Activated CD4-positive, alpha-beta T cell treated with anti-CD3 and anti-CD28 coated beads, Interleukin-2, amount 10 ng/mL, durations not matched to agents 7 days and 5 days (primary cell): ENCODE results near the gene SEC16A. TPM values are rescaled to one million over a fixed set of nuclear protein-coding genes. Genes with fewer than 3 reads are reported as not detected.

Experiments used
- CTCF ChIA-PET: fragments of 350-600 bp; sonication (Branson Sonifier 250); formaldehyde crosslinking; loops from one replicate; lab custom pipeline; 2021; ENCODE audit warnings: antibody characterized with exemption; lab: Charles Lee
- POLR2A ChIA-PET: fragments of 350-600 bp; sonication (Branson Sonifier 250); formaldehyde crosslinking; loops from one replicate; lab custom pipeline; 2021; ENCODE audit warnings: antibody characterized with exemption; lab: Charles Lee
- DNase-seq: peaks from one replicate; pipeline ENCODE4 v3.0.0-alpha.2; 2020
- H3K27ac Mint-ChIP-seq: one replicate; pipeline ENCODE4 v1.8.0; 2021; ENCODE audit warnings: mild to moderate bottlenecking, moderate library complexity, mixed read lengths
- H3K27me3 Mint-ChIP-seq: one replicate; pipeline ENCODE4 v1.8.0; 2021; ENCODE audit warnings: mixed read lengths
- H3K36me3 Mint-ChIP-seq: one replicate; pipeline ENCODE4 v1.8.0; 2021; ENCODE audit warnings: low read depth, mixed read lengths
- H3K4me1 Mint-ChIP-seq: one replicate; pipeline ENCODE4 v1.8.0; 2021; ENCODE audit warnings: mixed read lengths
- H3K4me3 Mint-ChIP-seq: one replicate; pipeline ENCODE4 v1.8.0; 2021; ENCODE audit warnings: mild to moderate bottlenecking, moderate library complexity, mixed read lengths
- H3K9me3 Mint-ChIP-seq: one replicate; pipeline ENCODE4 v1.8.0; 2021; ENCODE audit warnings: mixed read lengths
- total RNA-seq, 2 experiments: library from RNA; stranded (reverse); gene quantifications; one replicate each; pipeline ENCODE4 v1.2.3, GENCODE V29; 2021

SEC16A gene
- total RNA-seq, 2 experiments from 2014 or later, result 72.1 to 74.5 TPM

GRCh38 chr9:136456258-136456657 lies 26.6 kb downstream of the SEC16A start:
- H3K4me3 Mint-ChIP-seq, result no peak overlapping the region
- DNase-seq, result no peak
- H3K36me3 Mint-ChIP-seq, result peaks cover 55% of the 10 kb centered on the region
- no peaks in the 10 kb centered on the region for H3K4me1 Mint-ChIP-seq
- no peaks in the 10 kb centered on the region for H3K27me3 Mint-ChIP-seq
- POLR2A ChIA-PET, result no interaction called here
- H3K27ac Mint-ChIP-seq, result no peak overlapping the region
- H3K9me3 Mint-ChIP-seq, result no peaks in the 10 kb centered on the region
- CTCF ChIA-PET, result no interaction called here

DNA sequence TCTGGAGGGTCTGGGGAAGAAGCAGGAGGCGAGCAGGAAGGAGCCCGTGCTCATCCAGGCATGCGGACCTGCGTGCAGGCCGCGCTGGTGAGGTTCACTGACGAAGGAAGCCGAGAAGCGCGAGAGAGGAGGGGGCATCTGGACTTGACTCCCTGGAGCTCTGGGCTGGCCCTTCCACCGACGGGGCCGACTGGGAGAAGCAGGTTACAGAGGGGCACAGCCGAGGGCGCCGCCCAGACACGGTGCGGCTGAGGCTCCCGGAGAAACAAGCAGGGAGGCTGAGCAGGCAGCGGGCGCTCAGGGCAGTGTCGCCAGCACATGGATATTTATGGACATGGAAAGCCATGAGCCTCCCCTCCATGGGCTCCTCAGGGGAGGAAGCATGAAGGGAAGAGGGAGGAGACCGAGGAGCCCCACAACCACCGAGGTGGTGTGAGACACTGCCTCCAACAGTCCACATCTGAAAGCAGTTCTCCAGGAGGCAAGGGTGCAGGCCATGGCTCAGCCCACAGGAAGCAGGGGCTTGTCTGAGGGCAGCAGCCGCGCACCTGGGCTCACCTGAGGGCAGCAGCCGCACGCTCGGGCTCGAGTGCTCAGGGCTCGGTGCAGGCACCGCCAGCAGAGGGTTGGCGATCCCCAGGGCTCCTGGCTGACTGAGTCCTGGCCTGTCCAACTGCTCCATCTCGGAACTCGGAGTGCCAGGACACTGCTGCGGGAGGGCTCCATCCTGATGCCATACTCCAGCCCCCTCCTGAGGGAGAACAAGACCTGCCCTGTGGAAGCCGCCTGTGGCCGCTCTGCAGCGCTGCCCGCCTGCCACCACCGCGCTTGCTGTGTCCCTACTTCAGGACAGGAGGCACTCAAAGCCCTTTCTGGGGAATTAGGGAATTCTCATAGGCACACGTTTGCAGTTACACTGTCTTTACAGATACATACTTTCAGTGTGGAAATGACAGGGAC lies 27.5 kb downstream of the SEC16A start:
- H3K27ac Mint-ChIP-seq, result peak overlapping the region; percentile 46
- DNase-seq, result no peak
- H3K4me1 Mint-ChIP-seq, result no peaks in the 10 kb centered on the region
- H3K36me3 Mint-ChIP-seq, result peaks cover 59% of the 10 kb centered on the region
- ChIA-PET CTCF (no interaction called here), POLR2A (no interaction called here)
- no peak overlapping the region for H3K4me3 Mint-ChIP-seq
- H3K27me3 Mint-ChIP-seq, result no peaks in the 10 kb centered on the region
- no peaks in the 10 kb centered on the region for H3K9me3 Mint-ChIP-seq

GRCh38 chr9:136454026-136454796 lies 28.6 kb downstream of the SEC16A start:
- DNase-seq, result no peak
- H3K4me3 Mint-ChIP-seq, result no peak overlapping the region
- no peaks in the 10 kb centered on the region for H3K4me1 Mint-ChIP-seq
- H3K9me3 Mint-ChIP-seq, result no peaks in the 10 kb centered on the region
- H3K27ac Mint-ChIP-seq, result no peak overlapping the region
- peaks cover 55% of the 10 kb centered on the region for H3K36me3 Mint-ChIP-seq
- no peaks in the 10 kb centered on the region for H3K27me3 Mint-ChIP-seq
- CTCF ChIA-PET, result interaction anchor here (1.1 kb wide), 1 partner anchor 16 kb away, joined by 3 read pairs; no protein-coding TSS in a partner anchor
- POLR2A ChIA-PET, result no interaction called here

- CTCF ChIA-PET, result interaction anchor here (0.6 to 1.1 kb wide), 2 partner anchors 15 to 75 kb away, joined by 3 read pairs; no protein-coding TSS in a partner anchor
- Mint-ChIP-seq H3K4me1 (no peaks in the 10 kb centered on the region), H3K27ac (no peak overlapping the region), H3K36me3 (peaks cover 47% of the 10 kb centered on the region), H3K9me3 (no peaks in the 10 kb centered on the region), H3K4me3 (no peak overlapping the region), H3K27me3 (no peaks in the 10 kb centered on the region)
- POLR2A ChIA-PET, result no interaction called here
- no peak for DNase-seq
Measured at GRCh38 chr9:136453326-136453725, 29.5 kb downstream of the SEC16A start.

GRCh38 chr9:136451221-136451877 lies 31.5 kb downstream of the SEC16A start:
- Mint-ChIP-seq H3K4me3 (no peak overlapping the region), H3K36me3 (peaks cover 48% of the 10 kb centered on the region), H3K4me1 (no peaks in the 10 kb centered on the region), H3K27me3 (no peaks in the 10 kb centered on the region), H3K27ac (no peak overlapping the region), H3K9me3 (no peaks in the 10 kb centered on the region)
- ChIA-PET CTCF (no interaction called here), POLR2A (no interaction called here)
- DNase-seq, result no peak

DNA sequence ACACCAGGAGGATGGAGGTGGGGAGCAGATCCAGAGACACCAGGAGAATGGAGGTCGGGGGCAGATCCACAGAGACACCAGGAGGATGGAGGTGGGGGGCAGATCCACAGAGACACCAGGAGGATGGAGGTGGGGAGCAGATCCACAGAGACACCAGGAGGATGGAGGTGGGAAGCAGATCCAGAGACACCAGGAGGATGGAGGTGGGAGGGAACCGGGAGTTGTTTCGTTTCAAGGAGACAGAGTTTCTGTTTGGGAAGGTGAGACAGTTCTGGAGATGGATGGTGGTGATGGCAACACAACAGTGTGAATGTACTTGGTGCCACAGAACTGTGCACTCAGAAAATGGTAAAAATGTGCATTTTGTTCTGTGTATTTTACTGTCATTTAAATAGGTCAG lies 34.2 kb downstream of the SEC16A start:
- POLR2A ChIA-PET, result no interaction called here
- Mint-ChIP-seq H3K9me3 (no peaks in the 10 kb centered on the region), H3K4me1 (no peaks in the 10 kb centered on the region), H3K27ac (no peak overlapping the region), H3K36me3 (peaks cover 45% of the 10 kb centered on the region), H3K27me3 (no peaks in the 10 kb centered on the region), H3K4me3 (no peak overlapping the region)
- CTCF ChIA-PET, result interaction anchor here (1.4 kb wide), 1 partner anchor 24 kb away, joined by 3 read pairs; no protein-coding TSS in a partner anchor
- DNase-seq, result no peak

DNA sequence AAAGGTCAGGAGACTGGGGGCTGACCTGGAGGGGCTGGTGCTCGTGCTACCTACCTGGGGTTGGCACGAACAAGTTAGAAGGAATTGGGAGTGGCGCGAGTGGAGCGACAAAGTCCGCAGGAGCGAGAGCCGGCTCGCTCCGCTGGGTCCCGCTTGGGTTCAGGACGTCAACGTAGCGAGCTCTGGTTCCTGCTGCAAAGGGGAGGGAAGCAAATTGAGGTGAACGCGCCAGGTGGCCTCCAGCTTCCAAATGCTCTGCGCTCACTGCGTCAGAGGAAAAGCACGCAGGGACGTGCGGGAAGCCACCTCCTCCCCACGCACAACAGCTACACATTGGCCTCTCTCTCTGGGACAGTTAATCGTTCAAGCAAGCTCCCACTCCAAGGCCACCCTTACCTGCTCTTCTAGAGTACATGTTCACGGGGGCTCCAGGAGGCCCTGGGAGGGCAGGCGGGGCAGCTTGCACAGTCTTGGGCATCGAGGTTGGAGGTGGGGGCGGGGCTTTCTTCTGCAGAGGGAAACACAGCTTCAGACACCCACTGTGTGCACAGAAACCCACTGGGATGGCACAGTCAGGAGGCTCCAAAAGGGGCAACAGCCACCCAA lies 35.6 kb downstream of the SEC16A start:
- Mint-ChIP-seq H3K27me3 (no peaks in the 10 kb centered on the region), H3K27ac (no peak overlapping the region), H3K4me1 (no peaks in the 10 kb centered on the region), H3K4me3 (no peak overlapping the region), H3K9me3 (no peaks in the 10 kb centered on the region), H3K36me3 (peaks cover 46% of the 10 kb centered on the region)
- CTCF ChIA-PET, result no interaction called here
- no peak for DNase-seq
- POLR2A ChIA-PET, result no interaction called here

DNA sequence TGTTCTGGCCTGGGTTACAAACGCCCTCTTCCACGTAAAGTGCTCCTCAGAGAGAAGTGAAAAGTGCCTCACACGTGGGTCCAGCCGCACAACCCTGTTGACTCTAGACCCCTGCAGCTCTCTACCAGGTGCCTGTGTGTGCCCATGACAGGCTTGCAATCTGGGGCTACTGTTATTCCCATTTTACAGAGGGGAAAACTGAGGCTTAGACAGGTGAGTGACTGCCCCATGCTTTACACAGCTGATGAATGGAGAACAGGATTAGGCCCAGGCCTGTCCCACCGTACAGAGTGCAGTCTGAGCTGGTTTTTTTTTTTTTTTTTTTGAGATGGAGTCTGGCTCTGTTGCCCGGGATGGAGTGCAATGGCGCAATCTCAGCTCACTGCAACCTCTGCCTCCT lies 37.0 kb downstream of the SEC16A start:
- no peaks in the 10 kb centered on the region for H3K4me1 Mint-ChIP-seq
- no peak overlapping the region for H3K4me3 Mint-ChIP-seq
- peaks cover 41% of the 10 kb centered on the region for H3K36me3 Mint-ChIP-seq
- no peak overlapping the region for H3K27ac Mint-ChIP-seq
- no peaks in the 10 kb centered on the region for H3K27me3 Mint-ChIP-seq
- H3K9me3 Mint-ChIP-seq, result no peaks in the 10 kb centered on the region
- ChIA-PET CTCF (interaction anchor here (0.6 to 2.6 kb wide), 6 partner anchors 16 to 282 kb away, joined by 3 to 8 read pairs (median 3); no protein-coding TSS in a partner anchor), POLR2A (no interaction called here)
- DNase-seq, result no peak

- CTCF ChIA-PET, result interaction anchor here (1.3 to 2.6 kb wide), 2 partner anchors 9 to 41 kb away, joined by 3 to 8 read pairs; no protein-coding TSS in a partner anchor
- POLR2A ChIA-PET, result no interaction called here
- no peak for DNase-seq
- no peaks in the 10 kb centered on the region for H3K9me3 Mint-ChIP-seq
- no peaks in the 10 kb centered on the region for H3K27me3 Mint-ChIP-seq
- H3K36me3 Mint-ChIP-seq, result peaks cover 33% of the 10 kb centered on the region
- peaks cover 4% of the 10 kb centered on the region for H3K4me1 Mint-ChIP-seq
- no peak overlapping the region for H3K27ac Mint-ChIP-seq
- no peak overlapping the region for H3K4me3 Mint-ChIP-seq
Measured at GRCh38 chr9:136444102-136444501, 38.7 kb downstream of the SEC16A start.

- Mint-ChIP-seq H3K36me3 (peaks cover 33% of the 10 kb centered on the region), H3K27ac (no peak overlapping the region), H3K9me3 (no peaks in the 10 kb centered on the region), H3K27me3 (no peaks in the 10 kb centered on the region), H3K4me1 (peaks cover 4% of the 10 kb centered on the region), H3K4me3 (no peak overlapping the region)
- DNase-seq, result no peak
- POLR2A ChIA-PET, result no interaction called here
- CTCF ChIA-PET, result interaction anchor here (1.3 to 2.6 kb wide), 3 partner anchors 8 to 43 kb away, joined by 3 to 8 read pairs (median 4); no protein-coding TSS in a partner anchor
Measured at GRCh38 chr9:136443687-136444086, 39.2 kb downstream of the SEC16A start.

DNA sequence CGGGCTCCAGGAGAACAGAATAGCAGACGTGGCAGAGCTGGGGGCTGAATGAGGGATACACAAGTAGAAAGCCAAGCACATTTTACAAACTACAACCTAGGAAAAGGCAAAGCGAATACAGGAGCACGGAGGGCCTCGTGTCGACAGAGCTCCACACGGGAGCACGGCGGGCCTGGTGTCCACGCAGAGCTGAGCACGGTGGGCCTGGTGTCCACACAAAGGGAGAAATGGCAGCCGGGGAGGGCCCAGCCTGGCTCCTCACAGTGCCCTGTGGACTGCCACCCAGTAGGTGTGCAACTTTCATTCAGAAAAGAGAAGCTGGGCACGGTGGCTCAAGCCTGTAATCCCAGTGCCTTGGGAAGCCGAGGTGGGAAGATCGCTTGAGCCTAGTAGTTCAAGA lies 39.8 kb downstream of the SEC16A start:
- POLR2A ChIA-PET, result no interaction called here
- no peak for DNase-seq

GRCh38 chr9:136442265-136442664 lies 40.6 kb downstream of the SEC16A start:
- CTCF ChIA-PET, result interaction anchor here (1.1 to 1.4 kb wide), 2 partner anchors 18 to 42 kb away, joined by 3 to 4 read pairs; no protein-coding TSS in a partner anchor
- POLR2A ChIA-PET, result no interaction called here
- no peak overlapping the region for H3K4me3 Mint-ChIP-seq
- peaks cover 25% of the 10 kb centered on the region for H3K36me3 Mint-ChIP-seq
- H3K27ac Mint-ChIP-seq, result no peak overlapping the region
- peaks cover 15% of the 10 kb centered on the region for H3K4me1 Mint-ChIP-seq
- no peaks in the 10 kb centered on the region for H3K9me3 Mint-ChIP-seq
- no peaks in the 10 kb centered on the region for H3K27me3 Mint-ChIP-seq
- no peak for DNase-seq

More for the DNA sequence above, 39.8 kb downstream of the SEC16A start:
- no peak overlapping the region for H3K4me3 Mint-ChIP-seq
- H3K27ac Mint-ChIP-seq, result no peak overlapping the region
- CTCF ChIA-PET, result interaction anchor here (1.1 to 2.6 kb wide), 4 partner anchors 8 to 42 kb away, joined by 3 to 8 read pairs (median 4); no protein-coding TSS in a partner anchor
- H3K9me3 Mint-ChIP-seq, result no peaks in the 10 kb centered on the region
- peaks cover 32% of the 10 kb centered on the region for H3K36me3 Mint-ChIP-seq
- H3K27me3 Mint-ChIP-seq, result no peaks in the 10 kb centered on the region
- peaks cover 8% of the 10 kb centered on the region for H3K4me1 Mint-ChIP-seq
